ENCODE data around the gene MED25.

MED25 gene

DNA sequence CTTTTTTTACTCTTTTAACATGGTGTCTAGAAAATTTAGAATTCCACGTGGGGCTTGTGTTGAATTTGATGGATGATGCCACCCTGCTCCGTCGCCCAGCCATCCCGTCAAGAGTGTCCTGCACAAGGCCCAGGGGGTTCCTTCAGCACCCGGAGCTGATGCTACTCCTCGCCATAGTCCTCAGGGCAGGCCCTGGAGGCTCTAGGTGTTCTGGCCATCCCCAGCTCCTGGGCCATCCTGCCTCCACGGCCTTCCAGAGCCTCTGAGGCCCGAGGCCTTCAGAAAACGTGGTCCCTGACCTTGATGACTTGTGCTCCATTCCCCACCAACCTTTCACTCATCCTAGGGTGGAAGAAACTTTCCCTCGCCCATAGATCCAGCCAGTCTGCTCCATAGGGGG is 55.7 kb downstream of the MED25 start:
- TF ChIP-seq SIN3A (IDR thresholded peaks at IDR 0.05; ENCODE audit: borderline replicate concordance, insufficient read depth, low read length) (no peak), TAF1 (IDR thresholded peaks at IDR 0.05; ENCODE audit: borderline replicate concordance, insufficient read depth, low read length) (no peak), FOXP2 (optimal IDR thresholded peaks at IDR 0.05; ENCODE audit: borderline replicate concordance, extremely low read depth, extremely low read length, insufficient read depth) (no peak), POLR2AphosphoS5 (IDR thresholded peaks at IDR 0.05; ENCODE audit: low read depth, low read length) (no peak)
- TF ChIP-seq, protein P1, sequence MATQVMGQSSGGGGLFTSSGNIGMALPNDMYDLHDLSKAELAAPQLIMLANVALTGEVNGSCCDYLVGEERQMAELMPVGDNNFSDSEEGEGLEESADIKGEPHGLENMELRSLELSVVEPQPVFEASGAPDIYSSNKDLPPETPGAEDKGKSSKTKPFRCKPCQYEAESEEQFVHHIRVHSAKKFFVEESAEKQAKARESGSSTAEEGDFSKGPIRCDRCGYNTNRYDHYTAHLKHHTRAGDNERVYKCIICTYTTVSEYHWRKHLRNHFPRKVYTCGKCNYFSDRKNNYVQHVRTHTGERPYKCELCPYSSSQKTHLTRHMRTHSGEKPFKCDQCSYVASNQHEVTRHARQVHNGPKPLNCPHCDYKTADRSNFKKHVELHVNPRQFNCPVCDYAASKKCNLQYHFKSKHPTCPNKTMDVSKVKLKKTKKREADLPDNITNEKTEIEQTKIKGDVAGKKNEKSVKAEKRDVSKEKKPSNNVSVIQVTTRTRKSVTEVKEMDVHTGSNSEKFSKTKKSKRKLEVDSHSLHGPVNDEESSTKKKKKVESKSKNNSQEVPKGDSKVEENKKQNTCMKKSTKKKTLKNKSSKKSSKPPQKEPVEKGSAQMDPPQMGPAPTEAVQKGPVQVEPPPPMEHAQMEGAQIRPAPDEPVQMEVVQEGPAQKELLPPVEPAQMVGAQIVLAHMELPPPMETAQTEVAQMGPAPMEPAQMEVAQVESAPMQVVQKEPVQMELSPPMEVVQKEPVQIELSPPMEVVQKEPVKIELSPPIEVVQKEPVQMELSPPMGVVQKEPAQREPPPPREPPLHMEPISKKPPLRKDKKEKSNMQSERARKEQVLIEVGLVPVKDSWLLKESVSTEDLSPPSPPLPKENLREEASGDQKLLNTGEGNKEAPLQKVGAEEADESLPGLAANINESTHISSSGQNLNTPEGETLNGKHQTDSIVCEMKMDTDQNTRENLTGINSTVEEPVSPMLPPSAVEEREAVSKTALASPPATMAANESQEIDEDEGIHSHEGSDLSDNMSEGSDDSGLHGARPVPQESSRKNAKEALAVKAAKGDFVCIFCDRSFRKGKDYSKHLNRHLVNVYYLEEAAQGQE (IDR thresholded peaks at IDR 0.05; ENCODE audit: insufficient read depth in 1 of 2, low read depth in 2 of 2, low read length in 2 of 2), result no peak

DNA sequence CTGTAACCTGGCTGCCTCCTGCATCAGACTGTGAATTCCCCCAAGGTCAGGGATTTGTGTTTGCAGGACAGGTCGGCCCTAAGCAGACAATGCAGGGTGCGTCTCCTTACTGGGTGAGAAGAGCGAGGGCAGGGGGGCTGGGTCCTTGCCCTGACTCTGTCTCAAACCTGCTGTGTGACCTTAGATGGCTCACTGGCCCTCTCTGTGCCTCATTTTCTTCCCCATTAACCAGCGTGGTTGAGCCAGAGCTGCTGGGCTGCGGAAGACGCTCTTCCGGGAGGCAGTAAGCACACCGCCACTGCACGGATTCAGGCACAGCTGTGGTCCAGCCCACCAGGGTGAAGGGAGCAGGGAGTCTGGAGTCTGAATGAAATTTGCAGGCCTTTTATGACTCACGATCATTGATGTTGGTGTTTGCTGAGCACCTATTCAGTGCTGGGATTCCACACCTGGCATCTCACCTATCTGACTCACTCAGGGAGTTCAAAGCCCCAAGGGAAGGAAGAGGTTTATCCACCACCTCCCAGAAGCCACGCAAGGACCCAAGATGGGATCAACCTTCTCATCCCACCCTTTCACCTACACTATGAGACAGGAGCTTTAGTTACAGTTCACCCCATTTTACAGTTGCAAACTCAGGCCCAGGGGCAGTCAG is 56.5 kb downstream of the MED25 start:
- TF ChIP-seq, protein P1 (IDR thresholded peaks at IDR 0.05; ENCODE audit: insufficient read depth in 1 of 2, low read depth in 2 of 2, low read length in 2 of 2), result no peak
- TF ChIP-seq TAF1 (IDR thresholded peaks at IDR 0.05; ENCODE audit: borderline replicate concordance, insufficient read depth, low read length) (no peak), FOXP2 (optimal IDR thresholded peaks at IDR 0.05; ENCODE audit: borderline replicate concordance, extremely low read depth, extremely low read length, insufficient read depth) (no peak), SIN3A (IDR thresholded peaks at IDR 0.05; ENCODE audit: borderline replicate concordance, insufficient read depth, low read length) (no peak), POLR2AphosphoS5 (IDR thresholded peaks at IDR 0.05; ENCODE audit: low read depth, low read length) (no peak; the same call in 1 of the 2 replicates)

DNA sequence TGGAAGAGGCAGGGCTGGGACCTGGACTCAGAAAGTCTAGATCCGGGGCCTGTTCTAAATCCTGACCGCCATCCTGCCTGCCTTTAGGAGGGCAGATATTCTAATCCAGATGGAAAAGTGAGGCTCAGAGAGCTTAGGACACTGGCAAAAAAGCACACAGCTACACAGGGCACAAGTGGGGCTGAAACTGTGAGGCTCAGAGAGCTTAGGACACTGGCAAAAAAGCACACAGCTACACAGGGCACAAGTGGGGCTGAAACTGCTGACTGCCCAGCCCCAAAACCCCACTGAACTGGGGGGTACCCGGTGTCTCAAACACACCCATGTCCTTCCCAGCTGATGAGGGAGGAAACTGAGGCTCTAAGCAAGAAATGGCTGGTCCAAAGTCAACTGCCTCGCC is 57.1 kb downstream of the MED25 start:
- TF ChIP-seq POLR2AphosphoS5 (IDR thresholded peaks at IDR 0.05; ENCODE audit: low read depth, low read length) (no peak), SIN3A (IDR thresholded peaks at IDR 0.05; ENCODE audit: borderline replicate concordance, insufficient read depth, low read length) (no peak), TAF1 (IDR thresholded peaks at IDR 0.05; ENCODE audit: borderline replicate concordance, insufficient read depth, low read length) (no peak)

DNA sequence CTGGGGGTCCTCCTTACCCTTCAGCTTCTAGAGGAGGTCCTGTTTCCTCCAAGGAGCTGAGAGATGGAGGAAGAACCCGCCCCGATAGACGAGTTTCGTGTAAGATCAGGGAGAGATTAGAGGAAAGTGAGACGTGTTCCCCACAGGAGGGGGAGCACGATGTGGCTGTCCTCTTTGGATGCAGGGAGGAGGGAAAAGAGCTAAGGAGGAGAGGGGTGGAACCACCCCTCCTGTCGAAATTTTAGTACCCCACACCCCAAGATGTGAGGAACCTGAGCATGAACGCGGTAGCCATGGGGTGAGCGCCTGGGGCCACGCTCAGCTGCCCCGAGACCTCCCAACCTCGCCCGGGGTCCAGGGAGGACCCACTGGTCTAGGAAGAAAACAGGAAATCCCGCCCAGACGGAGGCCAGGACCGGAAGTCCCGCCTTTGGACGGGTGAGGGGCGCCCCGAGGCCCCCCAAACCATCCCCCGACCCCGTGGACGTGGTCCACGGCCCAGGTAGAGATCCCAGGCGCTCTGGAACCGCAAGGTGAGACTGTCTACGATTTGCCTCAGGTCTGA is 57.9 kb downstream of the MED25 start:
- TF ChIP-seq, protein P1 (IDR thresholded peaks at IDR 0.05; ENCODE audit: insufficient read depth in 1 of 2, low read depth in 2 of 2, low read length in 2 of 2), result no peak
- peak; percentile 72 for TF ChIP-seq POLR2AphosphoS5 (IDR thresholded peaks at IDR 0.05; ENCODE audit: low read depth, low read length)
- TF ChIP-seq TAF1 (IDR thresholded peaks at IDR 0.05; ENCODE audit: borderline replicate concordance, insufficient read depth, low read length), result no peak
- no peak for TF ChIP-seq SIN3A (IDR thresholded peaks at IDR 0.05; ENCODE audit: borderline replicate concordance, insufficient read depth, low read length)
- TF ChIP-seq FOXP2 (optimal IDR thresholded peaks at IDR 0.05; ENCODE audit: borderline replicate concordance, extremely low read depth, extremely low read length, insufficient read depth), result peak; percentile 24

DNA sequence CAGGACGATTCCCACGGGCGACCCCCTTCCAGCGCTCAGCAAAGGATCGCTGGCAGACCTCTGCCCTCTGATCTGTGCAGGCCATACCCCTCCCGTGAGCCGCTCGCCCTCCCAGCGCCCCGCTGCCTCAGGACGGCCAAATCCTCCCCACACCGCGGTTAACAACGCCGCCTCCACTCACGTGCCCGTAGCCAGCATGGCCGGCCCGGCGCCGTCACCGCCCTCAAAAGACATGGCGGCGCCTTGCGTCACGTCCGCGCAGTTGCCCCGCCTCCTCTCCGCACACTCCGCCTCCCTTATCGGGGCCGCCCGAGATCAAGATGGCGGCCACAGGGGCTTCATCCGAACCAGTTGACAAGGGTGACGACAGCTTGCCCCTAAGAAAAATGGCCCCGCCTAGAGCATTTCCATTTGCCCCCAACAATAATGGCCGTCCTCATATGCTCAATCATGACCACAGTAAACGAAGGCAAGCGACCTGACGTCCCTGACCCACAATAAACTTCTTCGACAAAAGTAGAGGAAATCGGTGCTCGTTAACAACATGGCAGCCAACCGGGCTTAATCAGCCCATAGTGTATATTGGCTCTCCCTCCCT is 58.4 kb downstream of the MED25 start:
- TF ChIP-seq FOXP2 (optimal IDR thresholded peaks at IDR 0.05; ENCODE audit: borderline replicate concordance, extremely low read depth, extremely low read length, insufficient read depth), result peak; percentile 94
- peak; percentile 87 for TF ChIP-seq TAF1 (IDR thresholded peaks at IDR 0.05; ENCODE audit: borderline replicate concordance, insufficient read depth, low read length)
- peak; percentile 72 for TF ChIP-seq POLR2AphosphoS5 (IDR thresholded peaks at IDR 0.05; ENCODE audit: low read depth, low read length)
- TF ChIP-seq SIN3A (IDR thresholded peaks at IDR 0.05; ENCODE audit: borderline replicate concordance, insufficient read depth, low read length), result no peak
- TF ChIP-seq, protein P1 (IDR thresholded peaks at IDR 0.05; ENCODE audit: insufficient read depth in 1 of 2, low read depth in 2 of 2, low read length in 2 of 2), result no peak

Data from PFSK-1 (cell line).